Measurements from ENCODE around the gene ARRDC5. TPM values are rescaled to one million over a fixed set of nuclear protein-coding genes. Genes with fewer than 3 reads are reported as not detected.
"Not testable (repeated sequence)": the region's sequence is repeated elsewhere in the genome, so short reads cannot be mapped to it uniquely, and the experiment has no call there.

ARRDC5 gene
- total RNA-seq (2021) = not detected in 2 replicates
- percentile 9 among the genes with signal in this experiment for Bru-seq, nascent RNA
- BruChase-seq, experiment 1, labeled RNA remaining after a 2-hour chase = not detected
- percentile 10 among the genes with signal in this experiment for BruChase-seq, experiment 2, labeled RNA remaining after a 6-hour chase
- long read RNA-seq, partial matches to known transcripts = 1 of 1 reads
- long read RNA-seq, other reads (novel, unspliced or antisense) = 0 of 1 reads

- ChIA-PET CTCF (no interaction called here), POLR2A (ENCODE audit: unreplicated experiment) (no interaction called here)
- Histone ChIP-seq H3K4me3 (no peak within 1 kb of the TSS), H3K27ac (no peak within 1 kb of the TSS), H2AFZ (no peak within 1 kb of the TSS), H3K4me1 (replicated peaks; ENCODE audit: insufficient read depth) (no peaks in the 10 kb centered on the region), H3K36me3 (ENCODE audit: low read depth) (no peaks in the 10 kb centered on the region), H3K4me2 (no peak within 1 kb of the TSS), H4K20me1 (ENCODE audit: insufficient read depth) (no peaks in the 10 kb centered on the region), H3K9me2 (ENCODE audit: insufficient read depth) (no peaks in the 10 kb centered on the region), H3K79me2 (ENCODE audit: low read depth) (no peaks in the 10 kb centered on the region), H3K9me3 (ENCODE audit: insufficient read depth, low read depth) (no peaks in the 10 kb centered on the region), H3F3A (ENCODE audit: insufficient read depth, low read depth) (no peaks in the 10 kb centered on the region), H3K27me3 (ENCODE audit: insufficient read depth, low read depth) (no peaks in the 10 kb centered on the region)
- DNase-seq = no peak
- BruUV-seq (replicated peaks) = no TSS peak
- TF ChIP-seq CTCF (conservative IDR thresholded peaks at IDR 0.05) = no peak
- TF ChIP-seq EZH2 (IDR thresholded peaks at IDR 0.05; ENCODE audit: low read depth) = no peak
- intact Hi-C loops (cut with micrococcal nuclease; ENCODE audit: unreplicated experiment) = no loop called here
These were observed at the start of gene ARRDC5 for GRCh38 chr19:4902796-4903195. Gene ARRDC5 (minus strand): TSS chr19:4902896. CDS start chr19:4902825, 71 bp downstream.

DNA sequence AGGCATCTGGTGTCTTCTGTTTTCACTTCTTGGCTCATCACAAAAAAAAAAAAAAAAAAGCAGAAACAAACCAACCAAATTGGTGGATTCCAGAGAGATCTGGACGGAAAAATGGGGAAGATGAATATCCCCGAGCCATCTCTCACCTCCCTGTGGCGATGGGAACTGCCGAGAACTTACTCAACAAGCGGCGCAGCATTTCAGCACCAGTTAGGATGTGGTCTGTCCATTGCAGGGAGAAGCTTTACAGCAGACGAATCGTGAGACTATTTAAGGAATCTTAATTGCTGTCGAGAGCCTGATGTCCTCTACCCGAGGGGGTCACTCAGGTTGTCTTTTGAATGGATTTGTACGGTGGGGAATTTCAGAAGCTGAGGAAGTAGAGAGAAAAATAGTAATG lies 49.0 kb upstream of the ARRDC5 start:
- no peaks in the 10 kb centered on the region for H3K36me3 ChIP-seq (ENCODE audit: low read depth)
- BruUV-seq (replicated peaks) = no TSS peak
- CTCF ChIA-PET = no interaction called here

GRCh38 chr19:4950650-4951049 lies 48.0 kb upstream of the ARRDC5 start:
- DNase-seq; H4K20me1 ChIP-seq (ENCODE audit: insufficient read depth); H2AFZ ChIP-seq; H3K9me2 ChIP-seq (ENCODE audit: insufficient read depth); H3F3A ChIP-seq (ENCODE audit: insufficient read depth, low read depth); CTCF ChIA-PET; H3K4me3 ChIP-seq; H3K79me2 ChIP-seq (ENCODE audit: low read depth); H3K4me2 ChIP-seq; POLR2A ChIA-PET (ENCODE audit: unreplicated experiment); H3K27ac ChIP-seq; H3K4me1 ChIP-seq (replicated peaks; ENCODE audit: insufficient read depth); intact Hi-C loops (cut with micrococcal nuclease; ENCODE audit: unreplicated experiment); H3K9me3 ChIP-seq (ENCODE audit: insufficient read depth, low read depth); H3K27me3 ChIP-seq (ENCODE audit: insufficient read depth, low read depth); H3K36me3 ChIP-seq (ENCODE audit: low read depth); BruUV-seq (replicated peaks): not testable (repeated sequence)

More for the DNA sequence above, 49.0 kb upstream of the ARRDC5 start:
- Histone ChIP-seq H3K9me3 (ENCODE audit: insufficient read depth, low read depth) (no peaks in the 10 kb centered on the region), H3K79me2 (ENCODE audit: low read depth) (no peaks in the 10 kb centered on the region), H3K4me2 (no peak overlapping the region), H2AFZ (no peak overlapping the region), H3K27me3 (ENCODE audit: insufficient read depth, low read depth) (no peaks in the 10 kb centered on the region), H3K27ac (no peak overlapping the region), H3F3A (ENCODE audit: insufficient read depth, low read depth) (no peaks in the 10 kb centered on the region), H4K20me1 (ENCODE audit: insufficient read depth) (no peaks in the 10 kb centered on the region), H3K4me1 (replicated peaks; ENCODE audit: insufficient read depth) (no peaks in the 10 kb centered on the region), H3K4me3 (no peak overlapping the region), H3K9me2 (ENCODE audit: insufficient read depth) (no peaks in the 10 kb centered on the region)
- no peak for DNase-seq
- TF ChIP-seq EZH2 (IDR thresholded peaks at IDR 0.05; ENCODE audit: low read depth) (no peak), CTCF (conservative IDR thresholded peaks at IDR 0.05) (no peak)
- intact Hi-C loops (cut with micrococcal nuclease; ENCODE audit: unreplicated experiment) = no loop called here
- POLR2A ChIA-PET (ENCODE audit: unreplicated experiment) = no interaction called here

- H3K9me2 ChIP-seq (ENCODE audit: insufficient read depth); H3K36me3 ChIP-seq (ENCODE audit: low read depth); H3K4me2 ChIP-seq; POLR2A ChIA-PET (ENCODE audit: unreplicated experiment); H3K27me3 ChIP-seq (ENCODE audit: insufficient read depth, low read depth); H2AFZ ChIP-seq; CTCF ChIA-PET; intact Hi-C loops (cut with micrococcal nuclease; ENCODE audit: unreplicated experiment); H3K4me3 ChIP-seq; H3K9me3 ChIP-seq (ENCODE audit: insufficient read depth, low read depth); H4K20me1 ChIP-seq (ENCODE audit: insufficient read depth); H3K79me2 ChIP-seq (ENCODE audit: low read depth); H3K27ac ChIP-seq; BruUV-seq (replicated peaks); DNase-seq; H3F3A ChIP-seq (ENCODE audit: insufficient read depth, low read depth); H3K4me1 ChIP-seq (replicated peaks; ENCODE audit: insufficient read depth): not testable (repeated sequence)
These were observed 39.0 kb upstream of the ARRDC5 start for GRCh38 chr19:4941638-4942169.
